HG03520 (cell line): ENCODE measurements around the gene ADRA1B.

ENCODE experiments used
- ATAC-seq: cut with Tn5 transposase; IDR thresholded peaks from one replicate; pipeline ENCODE4 v1.9.1; 2021; ENCODE audit warnings: mild to moderate bottlenecking, moderate library complexity; ENCODE audit not compliant: unreplicated experiment

ADRA1B gene

DNA sequence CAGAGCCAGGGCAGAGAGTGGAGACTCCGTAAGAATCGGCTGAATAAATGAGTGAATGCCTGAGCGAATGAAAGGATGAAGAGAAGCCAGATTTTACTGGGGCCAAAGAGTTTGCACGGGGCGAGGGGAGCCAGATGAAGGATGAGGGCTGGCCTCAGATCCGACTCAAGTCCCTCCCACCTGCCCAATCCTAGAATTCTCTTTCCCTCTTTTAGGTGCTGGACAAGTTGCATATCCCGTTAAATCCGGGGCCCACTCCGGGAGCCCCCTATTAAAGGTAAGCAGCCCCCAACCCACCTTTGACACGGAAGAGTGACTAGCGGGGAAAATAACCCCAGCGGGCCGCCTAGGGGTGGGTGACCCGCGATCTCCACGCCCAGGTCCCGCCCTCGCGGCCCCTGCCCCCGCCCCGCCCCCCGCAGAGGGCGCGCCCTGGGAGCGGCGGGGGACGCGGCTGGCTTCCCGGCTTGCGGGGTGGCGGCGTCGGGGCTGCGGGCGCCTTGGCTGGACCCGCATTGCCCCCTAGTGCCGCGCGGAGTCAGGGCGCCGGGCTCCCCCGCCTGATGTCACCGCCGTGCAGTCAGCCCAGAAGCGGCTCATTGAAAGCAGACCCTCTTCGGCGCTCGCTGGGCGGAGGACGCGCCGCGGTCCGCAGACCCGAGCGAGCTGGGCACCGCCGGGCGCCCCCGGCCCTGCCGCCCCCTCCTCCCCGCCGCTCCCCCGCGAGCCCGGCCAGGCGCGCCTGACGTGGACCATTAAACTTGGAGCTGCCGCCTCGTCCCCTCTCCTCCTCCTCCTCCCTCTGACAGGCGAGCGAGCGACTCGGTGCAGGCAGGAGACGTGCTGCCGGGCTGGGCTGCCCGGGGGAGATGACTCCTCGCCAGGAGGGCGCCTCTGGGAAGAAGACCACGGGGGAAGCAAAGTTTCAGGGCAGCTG lies at the start of gene ADRA1B:
ADRA1B (plus strand) TSS at position 579 of the 937 bp plus-strand sequence. CDS start 424 bp downstream, outside the sequence.
- ATAC-seq, result no peak

DNA sequence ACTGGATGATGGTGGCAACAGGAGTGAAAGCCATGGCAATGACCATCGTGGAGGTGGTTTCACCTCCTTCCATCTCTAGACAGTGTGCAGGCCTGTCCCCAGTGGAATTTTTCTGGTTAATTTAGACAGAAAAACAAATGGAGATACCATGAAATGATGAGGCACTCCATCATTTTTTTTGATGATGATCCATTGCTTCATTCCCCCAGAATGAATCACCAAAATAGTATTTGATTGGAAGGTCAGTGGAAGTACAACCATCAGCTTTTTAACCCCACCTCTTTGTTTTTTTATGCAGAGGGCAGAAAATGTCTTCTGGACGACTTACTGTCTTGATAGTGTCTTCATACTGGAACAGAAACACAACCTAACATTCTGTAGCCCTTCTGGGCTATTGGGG lies 42.6 kb upstream of the ADRA1B start:
- no peak for ATAC-seq

GRCh38 chr5:159874263-159874662 lies 42.0 kb upstream of the ADRA1B start:
- ATAC-seq, result no peak

GRCh38 chr5:159877016-159877415 lies 39.3 kb upstream of the ADRA1B start:
- no peak for ATAC-seq

DNA sequence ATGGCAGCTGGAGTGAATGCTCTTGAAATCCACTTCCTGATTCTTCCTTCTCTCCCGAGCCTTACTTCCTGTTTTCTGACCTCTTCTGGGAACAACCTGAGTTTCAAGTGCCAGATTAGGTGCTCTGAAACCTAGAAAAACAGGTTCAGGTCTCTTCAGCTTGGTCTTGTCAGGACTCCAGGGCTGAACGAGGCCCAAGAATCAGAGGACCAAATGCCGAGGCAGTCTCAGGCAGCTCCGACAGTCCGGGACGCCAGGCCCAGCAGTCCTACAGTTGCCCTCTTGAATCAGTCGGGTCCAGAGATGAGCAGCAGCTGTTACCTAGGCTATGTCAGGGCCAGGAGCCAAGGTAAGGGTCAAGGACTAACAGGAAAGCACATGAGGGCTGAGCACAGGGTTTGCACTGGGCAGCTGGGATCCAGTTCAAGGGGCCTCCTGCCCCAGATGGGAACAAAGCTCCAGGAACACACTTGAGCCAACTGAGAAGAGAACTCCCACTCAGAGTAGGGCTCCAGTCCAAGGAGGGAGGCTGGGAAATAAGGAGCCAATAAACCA lies 38.3 kb upstream of the ADRA1B start:
- ATAC-seq, result no peak

GRCh38 chr5:159878988-159879471 lies 37.3 kb upstream of the ADRA1B start:
- no peak for ATAC-seq

DNA sequence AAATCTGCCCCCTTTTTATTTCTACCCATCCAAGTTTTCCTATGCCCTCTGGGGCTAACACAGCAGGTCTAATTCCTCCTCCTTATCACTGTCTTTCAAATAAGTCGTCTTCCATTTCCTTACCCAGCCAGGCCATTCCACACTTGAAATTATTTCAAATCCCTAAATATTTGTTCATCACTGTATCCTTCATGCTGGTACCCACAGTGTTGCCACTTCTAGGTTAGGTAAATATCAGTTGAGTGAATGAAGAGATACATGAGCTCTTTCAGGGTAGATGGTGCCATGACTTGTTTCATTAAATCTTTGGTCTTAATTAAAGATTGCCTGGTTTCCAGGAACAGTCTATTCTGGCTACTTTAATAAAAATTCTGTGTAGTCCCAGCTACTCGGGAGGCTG lies 35.6 kb upstream of the ADRA1B start:
- ATAC-seq, result no peak

DNA sequence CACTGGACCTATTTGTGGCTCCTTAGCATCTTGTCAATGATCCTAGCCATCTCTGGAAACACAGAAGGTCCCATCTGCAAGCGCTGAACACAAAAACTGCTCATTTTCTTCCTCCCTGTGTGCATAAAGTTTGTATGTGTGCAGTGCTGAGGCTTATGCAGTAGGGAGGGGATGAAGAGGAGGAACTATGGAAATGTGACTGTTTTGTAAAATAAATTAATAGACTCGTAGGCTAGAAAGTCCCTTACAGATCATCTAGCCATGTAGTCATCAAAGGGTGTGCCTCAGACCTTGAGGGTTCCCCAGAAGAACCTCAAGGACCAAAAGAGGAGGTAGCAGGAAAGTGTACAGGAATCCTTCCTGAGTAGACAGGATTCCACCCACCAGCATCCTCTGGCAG lies 34.3 kb upstream of the ADRA1B start:
- ATAC-seq, result no peak

DNA sequence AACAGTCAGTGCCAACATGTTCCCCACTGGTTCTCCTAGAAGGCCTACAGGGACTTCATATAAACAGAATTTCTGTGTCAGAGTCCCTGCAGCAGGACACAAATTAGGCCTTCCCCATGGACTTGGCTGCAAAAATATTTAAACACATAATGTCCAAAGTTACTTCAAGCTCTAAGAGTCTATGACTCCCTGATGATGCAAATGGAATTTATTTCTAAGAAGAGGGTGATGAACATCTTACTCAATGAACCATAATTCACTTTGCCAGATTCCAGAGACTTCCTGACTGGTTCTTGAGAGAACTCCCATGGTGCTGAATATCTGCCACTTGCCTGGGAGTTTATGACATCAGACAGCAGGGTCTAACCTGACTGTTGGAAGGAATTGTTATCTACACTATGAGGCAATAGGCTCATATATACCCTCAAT lies 32.7 kb upstream of the ADRA1B start:
- ATAC-seq, result no peak

GRCh38 chr5:159884917-159885620 lies 31.2 kb upstream of the ADRA1B start:
- no peak for ATAC-seq

DNA sequence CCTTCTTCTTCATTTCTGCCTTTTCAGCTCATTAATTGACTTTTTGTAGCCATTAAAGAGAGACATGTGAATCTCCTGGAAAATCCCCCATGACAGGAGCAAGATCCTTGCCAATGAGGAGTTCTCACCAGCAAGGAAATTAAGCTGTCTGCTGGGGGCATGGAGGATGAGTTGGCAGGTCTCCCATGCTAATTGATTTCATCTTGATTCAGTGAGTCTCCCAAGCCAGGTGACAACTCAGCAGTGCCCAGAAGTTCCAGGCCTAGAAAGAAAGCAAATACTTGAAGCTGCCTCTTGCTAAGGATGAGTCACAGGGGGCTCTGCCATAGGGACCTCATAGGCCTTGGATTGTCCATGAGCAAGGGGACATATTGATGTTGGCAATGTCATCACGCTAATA lies 30.0 kb upstream of the ADRA1B start:
- no peak for ATAC-seq

DNA sequence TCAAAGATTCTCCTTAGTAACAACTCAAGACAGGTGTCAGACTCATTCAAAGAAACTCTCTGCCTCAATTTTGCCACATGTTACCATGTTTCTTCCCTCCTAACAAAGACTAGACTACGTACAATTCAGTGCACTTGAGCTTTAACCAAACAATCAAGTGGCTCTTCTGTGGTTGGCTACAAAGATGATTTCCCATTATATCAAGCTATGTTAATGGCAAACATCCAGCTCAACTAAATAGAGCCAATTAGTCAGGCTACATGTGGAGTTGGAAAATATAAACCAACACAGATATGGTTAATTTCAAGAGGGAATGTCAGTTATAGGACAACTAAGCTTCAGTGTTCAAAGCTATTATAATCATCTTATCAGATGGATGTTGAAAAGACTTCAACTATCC lies 29.2 kb upstream of the ADRA1B start:
- ATAC-seq, result no peak

GRCh38 chr5:159888860-159889259 lies 27.4 kb upstream of the ADRA1B start:
- no peak for ATAC-seq

- ATAC-seq, result no peak
Measured at GRCh38 chr5:159890141-159890540, 26.1 kb upstream of the ADRA1B start.

- no peak for ATAC-seq
Measured at GRCh38 chr5:159891371-159891770, 24.9 kb upstream of the ADRA1B start.

DNA sequence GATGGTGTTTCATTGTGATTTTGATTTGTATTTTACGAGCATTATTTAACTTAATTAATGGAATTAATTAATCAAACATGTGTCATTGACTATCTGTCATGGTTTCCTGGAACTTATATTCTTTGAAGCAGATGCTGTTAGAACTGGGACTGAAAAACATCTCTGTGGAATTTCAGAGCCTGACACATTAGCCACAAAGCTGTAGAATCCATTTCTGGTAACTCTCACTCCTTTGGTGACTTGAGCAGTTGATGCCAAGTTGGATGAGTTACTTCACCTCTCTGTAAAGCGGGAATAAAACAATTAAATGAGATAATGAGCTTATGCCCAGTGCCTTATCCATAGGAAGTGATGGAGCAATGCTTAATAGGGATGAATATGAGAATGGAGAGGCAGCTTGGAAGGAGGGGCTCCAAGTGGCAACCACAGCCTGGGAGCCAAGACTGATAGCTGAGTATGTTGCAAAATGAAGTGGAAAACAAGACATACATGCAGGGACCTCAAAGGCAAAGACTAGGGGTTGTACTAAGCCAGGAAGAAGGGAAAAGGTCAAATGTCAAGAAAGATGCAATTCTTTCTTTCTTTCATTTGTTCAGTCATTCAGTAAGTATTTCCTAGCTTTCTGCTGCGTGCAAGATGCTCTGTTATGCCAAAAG lies 23.1 kb upstream of the ADRA1B start:
- ATAC-seq, result no peak

- ATAC-seq, result no peak
Measured at GRCh38 chr5:159894149-159894720, 22.0 kb upstream of the ADRA1B start.

GRCh38 chr5:159897786-159898393 lies 18.4 kb upstream of the ADRA1B start:
- no peak for ATAC-seq

- no peak for ATAC-seq
Measured at GRCh38 chr5:159899067-159900049, 16.9 kb upstream of the ADRA1B start.
